Stimulated activated CD8-positive, alpha-beta memory T cell treated with anti-CD3 and anti-CD28 coated beads, Interleukin-12 subunit alpha, Interleukin-12 subunit beta, amount 100 ng/mL, for 1 hour (primary cell): ENCODE measurements around the gene L3MBTL3.

Experiments used
- DNase-seq: peaks from one replicate; pipeline ENCODE4 v3.0.0-alpha.2; 2020; ENCODE audit warnings: low read depth

L3MBTL3 gene

DNA sequence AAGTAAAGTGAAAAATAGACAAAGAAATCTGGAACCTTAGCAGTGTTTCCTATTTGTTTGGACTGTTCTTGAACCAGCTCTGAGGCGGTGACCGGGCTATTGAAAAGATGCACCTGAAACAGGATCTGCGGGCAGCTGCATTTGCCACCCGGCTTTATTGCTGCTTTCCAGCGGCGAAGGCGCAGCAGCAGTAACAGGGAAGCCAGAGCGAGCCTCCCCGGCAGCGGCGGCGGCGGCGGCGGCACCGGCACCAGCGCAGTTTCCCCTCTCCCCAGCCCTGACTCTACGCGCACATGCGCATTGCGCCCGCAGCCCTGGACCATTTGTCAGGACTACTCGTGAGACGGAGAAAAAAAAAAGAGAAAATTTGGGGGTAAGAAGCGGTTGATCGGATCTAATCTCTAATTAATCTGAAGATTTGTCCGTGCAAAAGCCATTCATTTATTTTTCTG, at the start of gene L3MBTL3:
L3MBTL3 (plus strand) TSS at position 290 of the 452 bp plus-strand sequence. CDS start 24,119 bp downstream, outside the sequence.
- peak; percentile 81 for DNase-seq

- DNase-seq: no peak
These were observed 49.3 kb upstream of the L3MBTL3 start for GRCh38 chr6:129969064-129969463.

GRCh38 chr6:129976110-129976509, 42.3 kb upstream of the L3MBTL3 start:
- DNase-seq: no peak

- no peak for DNase-seq
These were observed 40.0 kb upstream of the L3MBTL3 start for GRCh38 chr6:129978148-129978916.

GRCh38 chr6:129980821-129981220, 37.6 kb upstream of the L3MBTL3 start:
- DNase-seq: no peak

GRCh38 chr6:129981598-129981997, 36.8 kb upstream of the L3MBTL3 start:
- no peak for DNase-seq

- no peak for DNase-seq
These were observed 29.0 kb upstream of the L3MBTL3 start for GRCh38 chr6:129989396-129989795.

- DNase-seq: no peak
These were observed 25.5 kb upstream of the L3MBTL3 start for GRCh38 chr6:129992881-129993280.

GRCh38 chr6:129994410-129994809, 24.0 kb upstream of the L3MBTL3 start:
- no peak for DNase-seq

DNA sequence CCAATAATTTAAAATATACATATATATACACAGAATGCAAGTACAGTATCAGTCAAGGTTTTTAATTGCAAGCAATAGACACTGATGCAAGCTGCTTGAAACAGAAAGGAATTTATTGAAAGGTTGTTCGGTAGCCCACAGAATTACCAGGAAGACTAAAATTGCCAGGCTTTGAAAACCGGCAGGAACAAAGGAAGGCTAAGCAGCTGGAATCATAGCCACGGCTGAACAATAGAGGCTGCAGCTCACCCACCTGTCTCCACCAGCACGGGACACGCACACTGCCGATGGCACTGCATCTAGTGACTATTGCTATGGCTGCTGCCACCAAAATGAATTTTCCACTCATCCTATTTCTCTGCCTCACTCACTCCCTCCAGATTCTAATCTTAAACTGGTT, 22.0 kb upstream of the L3MBTL3 start:
- no peak for DNase-seq

DNA sequence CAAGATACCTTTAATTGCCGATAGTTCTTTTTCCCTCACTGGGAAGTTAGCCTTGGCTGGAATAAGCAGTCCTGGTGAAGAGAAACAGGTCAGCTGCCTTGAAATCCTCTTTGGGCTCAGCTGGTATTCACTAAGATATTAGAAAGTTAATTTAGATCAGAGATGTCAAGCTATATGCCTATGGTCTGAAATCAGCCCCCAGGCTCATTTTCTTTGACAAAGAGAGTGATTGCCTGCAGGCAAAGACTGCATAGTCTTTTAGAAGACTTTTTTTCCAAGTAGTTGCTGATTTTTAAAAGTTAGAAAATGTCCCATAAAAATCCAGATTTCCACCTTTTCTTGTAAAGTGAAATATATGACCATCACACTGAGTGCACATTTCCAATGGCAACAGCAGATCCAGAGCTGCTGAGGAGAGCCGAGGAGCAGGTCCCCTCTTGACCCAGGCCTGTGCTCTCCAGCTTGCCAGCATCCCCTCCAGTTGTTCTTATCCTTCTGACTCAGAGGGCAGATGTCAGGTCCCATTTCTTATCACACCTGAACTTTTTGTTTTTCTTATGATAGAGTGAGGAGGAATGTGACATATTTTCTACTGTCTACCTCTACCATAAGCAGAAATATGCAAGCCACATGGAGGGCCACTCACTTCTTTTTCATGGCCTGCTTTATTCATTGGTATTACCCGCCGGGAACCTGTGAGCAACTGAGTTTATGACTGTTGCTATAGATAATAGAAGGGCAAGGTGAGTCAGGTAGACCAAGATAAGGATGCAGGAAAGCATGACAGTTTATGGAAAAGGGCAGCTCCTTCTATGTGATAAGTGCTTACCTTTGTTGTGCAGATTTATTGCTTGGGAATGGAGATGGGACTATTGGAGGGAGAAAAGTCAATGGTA, 17.6 kb upstream of the L3MBTL3 start:
- DNase-seq: no peak

DNA sequence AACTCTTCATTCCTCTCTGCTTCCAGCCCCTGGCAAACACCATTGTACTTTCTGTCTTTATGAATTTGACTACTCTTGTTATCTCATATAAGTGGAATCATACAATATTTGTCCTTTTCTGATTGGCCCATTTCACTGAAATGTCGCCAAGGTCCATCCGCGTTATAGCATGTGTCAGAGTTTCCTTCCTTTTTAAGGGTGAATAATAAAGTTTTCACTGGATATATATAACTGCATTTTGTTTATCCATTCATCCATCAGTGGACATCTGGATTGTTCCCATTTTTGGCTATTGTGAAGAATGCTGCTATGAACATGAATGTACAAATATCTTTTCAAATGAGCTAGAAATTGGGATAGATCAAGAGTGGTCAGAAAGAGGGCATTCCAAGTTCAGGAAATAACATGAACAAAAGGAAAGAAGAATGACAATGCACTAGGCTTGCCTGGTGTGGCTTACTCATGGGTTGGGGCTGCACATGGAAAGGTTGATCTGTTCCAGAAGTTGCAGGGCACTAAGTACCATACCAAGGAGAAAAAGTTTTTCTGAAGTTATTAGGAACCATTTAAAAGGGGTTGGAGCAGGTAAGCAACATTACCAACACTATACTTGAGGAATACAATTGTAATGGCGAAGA, 10.0 kb upstream of the L3MBTL3 start:
- DNase-seq: no peak

- DNase-seq: no peak
These were observed 9.2 kb upstream of the L3MBTL3 start for GRCh38 chr6:130009146-130009545.

GRCh38 chr6:130010387-130010786, 8.0 kb upstream of the L3MBTL3 start:
- no peak for DNase-seq

- DNase-seq: no peak
These were observed 5.7 kb upstream of the L3MBTL3 start for GRCh38 chr6:130012728-130013127.

DNA sequence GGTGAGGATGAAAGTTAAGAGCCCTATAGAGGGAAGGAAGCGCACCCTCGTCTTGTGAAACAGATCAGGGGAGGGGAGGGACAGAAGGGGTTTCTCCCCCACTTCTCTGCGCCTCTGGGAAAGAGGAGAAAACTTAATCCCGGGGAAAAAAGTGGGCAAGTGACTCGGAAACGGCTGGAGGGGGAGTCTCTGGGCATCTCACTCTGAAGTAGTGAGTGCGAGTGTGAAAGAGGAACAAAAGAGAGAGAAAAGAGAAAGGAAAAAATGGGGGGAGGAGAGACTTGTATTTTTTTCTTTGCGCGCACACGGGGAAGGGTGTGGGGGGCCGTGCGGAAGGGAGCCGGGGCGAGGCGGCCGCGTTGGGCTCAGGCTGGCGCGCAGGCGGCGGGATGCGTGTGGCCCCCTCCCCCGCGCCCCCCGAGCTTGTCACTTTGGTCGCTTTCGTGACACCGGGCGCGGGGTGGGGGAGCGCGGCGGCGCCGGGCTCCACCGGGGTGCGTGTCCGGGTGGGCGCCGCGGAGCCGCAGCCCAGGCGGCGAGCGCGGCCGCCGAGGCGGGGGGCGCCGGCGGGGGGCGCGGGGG, 454 bp downstream of the L3MBTL3 start:
- peak; percentile 15 for DNase-seq

DNA sequence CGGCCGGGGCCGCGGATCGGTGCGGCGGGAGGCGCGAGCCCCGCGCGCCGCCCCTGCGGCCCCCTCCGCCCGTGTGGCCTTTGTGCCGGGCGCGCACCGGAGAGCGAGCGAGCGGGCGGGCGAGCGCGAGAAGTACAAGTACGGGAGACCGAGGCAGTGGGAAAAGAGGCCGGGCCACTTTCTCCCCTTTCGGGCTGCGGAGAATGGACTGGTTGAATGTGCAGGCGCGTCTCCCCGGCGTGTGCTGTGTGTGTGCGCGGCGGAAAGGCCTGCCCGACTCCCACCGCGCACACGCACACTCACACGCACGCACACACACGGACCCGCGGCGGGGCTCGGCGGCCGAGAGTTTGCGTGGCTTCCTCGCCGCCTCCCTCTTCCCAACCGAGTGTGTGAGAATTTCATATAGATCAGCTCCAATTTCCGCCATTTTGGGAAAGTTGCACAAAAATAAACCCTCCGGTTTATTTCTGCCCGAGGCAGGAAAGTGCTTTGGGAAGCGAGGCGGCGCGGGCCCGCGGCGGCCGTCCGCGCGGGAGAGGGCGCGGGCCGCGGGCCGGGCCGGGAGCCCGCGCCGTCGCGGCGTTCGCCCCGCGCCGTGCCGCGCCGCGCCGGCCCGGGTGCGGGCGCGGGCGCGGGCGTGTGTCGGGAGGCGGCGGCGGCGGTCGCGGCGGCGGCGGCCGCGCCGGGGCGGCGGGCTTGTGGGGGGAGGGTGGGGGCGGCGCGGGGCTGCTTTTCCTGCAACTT, 1.1 kb downstream of the L3MBTL3 start:
- DNase-seq: peak; percentile 8

DNA sequence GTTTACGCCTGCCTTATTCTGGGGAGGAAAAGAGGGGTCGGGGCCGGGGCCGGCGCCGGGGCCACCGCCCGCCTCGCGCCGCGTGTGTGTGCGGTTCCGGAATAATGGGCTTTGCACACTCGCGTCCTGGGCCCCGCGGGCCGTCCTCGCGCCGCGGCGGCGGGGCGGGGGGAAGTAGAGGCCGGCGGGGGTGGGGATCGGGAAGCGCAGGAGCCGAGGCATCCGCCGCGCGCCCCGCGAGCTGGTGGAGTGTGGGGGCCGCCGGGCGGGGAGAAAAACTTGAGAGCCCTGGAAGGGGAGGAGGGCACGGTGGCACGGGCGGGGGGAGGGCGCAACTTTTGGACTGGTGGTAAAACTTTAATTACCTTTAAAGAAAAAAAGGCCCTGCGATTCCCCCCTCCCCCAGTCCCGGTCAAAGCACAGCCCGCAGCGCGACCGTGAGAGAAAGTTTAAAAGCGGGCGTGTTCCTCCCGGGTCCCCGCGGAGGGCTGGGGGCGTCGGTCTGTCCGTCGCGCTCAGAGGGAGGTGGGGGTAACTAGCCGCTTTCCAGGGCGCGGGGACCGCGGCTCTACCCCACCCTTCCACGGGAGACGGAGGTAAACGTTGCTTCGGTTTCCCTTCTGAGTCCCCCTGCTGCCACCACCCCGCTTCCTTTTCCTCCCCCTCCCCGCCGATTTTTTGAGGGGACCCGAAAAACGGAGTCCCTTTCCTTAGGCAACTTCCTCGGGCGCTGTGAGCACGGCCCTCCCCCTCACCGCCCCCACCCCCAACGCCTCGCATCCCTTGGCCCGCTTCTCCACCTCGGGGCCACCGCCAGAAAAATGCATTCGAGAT, 1.9 kb downstream of the L3MBTL3 start:
- DNase-seq: peak; percentile 14

DNA sequence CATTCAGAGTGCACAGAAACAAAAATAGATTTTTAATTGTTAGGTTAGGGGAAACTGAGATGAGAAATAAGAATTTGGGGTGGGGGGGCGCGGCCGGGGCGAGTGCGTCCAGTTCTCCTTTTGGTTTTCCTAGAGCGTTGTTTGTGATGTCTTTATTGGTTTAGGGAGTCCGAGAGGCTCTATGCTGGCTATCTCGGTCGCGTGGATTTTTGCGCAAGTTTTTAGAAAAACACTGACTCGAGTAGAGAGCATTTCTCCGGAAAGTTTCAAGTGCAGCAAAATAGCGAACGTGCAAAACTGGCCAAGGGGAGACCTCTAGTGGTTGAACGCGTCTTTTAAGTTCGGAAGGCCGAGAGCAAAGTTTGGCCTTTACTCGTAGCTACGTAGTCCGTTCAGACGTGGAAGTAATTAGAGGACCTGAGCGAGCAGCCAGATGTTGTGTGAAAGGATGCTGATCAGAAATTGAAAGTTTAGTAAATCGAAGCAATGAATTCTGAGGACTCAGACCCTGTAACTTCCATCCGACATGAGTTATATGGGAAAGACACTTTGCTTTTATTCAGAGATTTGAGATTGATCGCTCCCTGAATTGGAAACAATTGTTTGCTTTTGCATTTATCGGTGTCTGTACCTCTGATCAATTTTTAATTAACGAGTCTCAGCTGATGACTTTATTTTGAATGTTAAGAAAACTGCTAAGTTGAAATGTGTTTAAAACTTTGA, 2.7 kb downstream of the L3MBTL3 start:
- peak; percentile 60 for DNase-seq

DNA sequence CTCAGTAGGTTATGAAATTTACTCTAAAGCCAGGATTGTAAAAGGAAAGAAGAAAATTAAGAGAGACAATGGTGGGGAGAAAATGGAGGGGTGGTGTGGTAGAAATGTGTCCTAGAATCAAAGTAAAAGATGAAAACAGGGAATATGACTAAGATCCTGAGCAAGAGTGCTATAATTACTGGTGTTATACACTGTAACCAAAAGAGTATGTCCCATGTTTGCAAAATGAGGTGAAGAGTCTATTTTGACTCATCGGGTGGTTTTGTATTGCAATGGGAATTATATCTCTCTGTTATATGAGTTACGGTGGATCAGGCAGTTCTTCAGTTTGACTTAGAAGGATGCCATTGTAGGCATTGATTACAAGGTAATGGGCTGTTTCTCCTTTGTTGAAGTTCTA, 8.5 kb downstream of the L3MBTL3 start:
- DNase-seq: no peak
